GM04503 (cell line): Measurements from ENCODE around the gene GP5.
A peak's percentile ranks its signal among the peaks of the same experiment; 100 is the strongest.

Experiments used
- DNase-seq: peaks from one replicate; pipeline ENCODE4 v3.0.0-alpha.2; 2012; ENCODE audit warnings: low read depth

GP5 gene

GRCh38 chr3:194397757-194398312, 1.2 kb downstream of the GP5 start:
- no peak for DNase-seq

GRCh38 chr3:194396859-194397756, 2.0 kb downstream of the GP5 start:
- DNase-seq = no peak

- no peak for DNase-seq
These were observed 2.6 kb downstream of the GP5 start for GRCh38 chr3:194396539-194396858.

- peak; percentile 7 for DNase-seq
These were observed 3.1 kb downstream of the GP5 start for GRCh38 chr3:194395778-194396538.

- no peak for DNase-seq
These were observed 3.9 kb downstream of the GP5 start for GRCh38 chr3:194395212-194395611.

- no peak for DNase-seq
These were observed 6.5 kb downstream of the GP5 start for GRCh38 chr3:194392576-194392975.

GRCh38 chr3:194390835-194391234, 8.2 kb downstream of the GP5 start:
- DNase-seq = no peak

- DNase-seq = no peak
These were observed 9.8 kb downstream of the GP5 start for GRCh38 chr3:194389269-194389668.

GRCh38 chr3:194387926-194388418, 11.1 kb downstream of the GP5 start:
- no peak for DNase-seq

GRCh38 chr3:194387276-194387675, 11.8 kb downstream of the GP5 start:
- DNase-seq = no peak

- DNase-seq = no peak
These were observed 12.4 kb downstream of the GP5 start for GRCh38 chr3:194386648-194387047.

- no peak for DNase-seq
These were observed 13.0 kb downstream of the GP5 start for GRCh38 chr3:194386066-194386465.

GRCh38 chr3:194384569-194385001, 14.5 kb downstream of the GP5 start:
- DNase-seq = no peak

GRCh38 chr3:194384156-194384555, 14.9 kb downstream of the GP5 start:
- no peak for DNase-seq

- DNase-seq = no peak
These were observed 15.7 kb downstream of the GP5 start for GRCh38 chr3:194383276-194383940.

- no peak for DNase-seq
These were observed 16.2 kb downstream of the GP5 start for GRCh38 chr3:194382892-194383223.

- DNase-seq = no peak
These were observed 16.7 kb downstream of the GP5 start for GRCh38 chr3:194382196-194382891.

- DNase-seq = no peak
These were observed 17.6 kb downstream of the GP5 start for GRCh38 chr3:194381460-194381875.

- no peak for DNase-seq
These were observed 18.7 kb downstream of the GP5 start for GRCh38 chr3:194380326-194380725.

- no peak for DNase-seq
These were observed 19.4 kb downstream of the GP5 start for GRCh38 chr3:194379651-194380050.

- no peak for DNase-seq
These were observed 19.8 kb downstream of the GP5 start for GRCh38 chr3:194379231-194379630.

- no peak for DNase-seq
These were observed 21.4 kb downstream of the GP5 start for GRCh38 chr3:194377708-194378107.
